Measurements from ENCODE around the gene SORCS2.

The SORCS2 gene

GRCh38 chr4:7746351-7747061 lies 554.2 kb downstream of the SORCS2 start:
- in situ Hi-C loops (cut with MboI; ENCODE audit: low sequenced_read_pairs) = no loop called here

- in situ Hi-C loops (cut with MboI; ENCODE audit: low sequenced_read_pairs) = no loop called here
Observed at GRCh38 chr4:7747062-7747385, 554.7 kb downstream of the SORCS2 start.

GRCh38 chr4:7747566-7747965 lies 555.2 kb downstream of the SORCS2 start:
- in situ Hi-C loops (cut with MboI; ENCODE audit: low sequenced_read_pairs) = no loop called here

DNA sequence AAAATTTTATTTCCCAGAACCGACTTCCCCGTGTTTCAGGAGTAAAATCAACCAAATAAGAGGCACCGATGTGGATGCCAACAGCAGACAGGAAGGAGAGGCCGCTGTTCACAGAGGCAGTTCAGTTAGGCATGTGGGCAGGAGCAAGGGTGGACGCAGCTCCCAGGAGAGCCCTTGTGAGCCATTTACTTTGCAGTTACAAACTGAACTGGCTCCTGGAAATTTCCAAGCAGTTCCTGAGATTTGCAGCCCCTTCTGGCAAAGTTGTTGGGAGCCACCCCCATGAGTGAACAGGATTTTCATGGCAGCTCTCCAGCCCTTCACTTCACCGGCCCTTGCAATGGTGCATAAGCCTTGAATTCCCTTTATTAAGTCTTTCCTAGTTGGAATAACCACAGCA lies 558.2 kb downstream of the SORCS2 start:
- in situ Hi-C loops (cut with MboI; ENCODE audit: low sequenced_read_pairs) = no loop called here

- in situ Hi-C loops (cut with MboI; ENCODE audit: low sequenced_read_pairs) = no loop called here
Observed at GRCh38 chr4:7750972-7751371, 558.6 kb downstream of the SORCS2 start.

DNA sequence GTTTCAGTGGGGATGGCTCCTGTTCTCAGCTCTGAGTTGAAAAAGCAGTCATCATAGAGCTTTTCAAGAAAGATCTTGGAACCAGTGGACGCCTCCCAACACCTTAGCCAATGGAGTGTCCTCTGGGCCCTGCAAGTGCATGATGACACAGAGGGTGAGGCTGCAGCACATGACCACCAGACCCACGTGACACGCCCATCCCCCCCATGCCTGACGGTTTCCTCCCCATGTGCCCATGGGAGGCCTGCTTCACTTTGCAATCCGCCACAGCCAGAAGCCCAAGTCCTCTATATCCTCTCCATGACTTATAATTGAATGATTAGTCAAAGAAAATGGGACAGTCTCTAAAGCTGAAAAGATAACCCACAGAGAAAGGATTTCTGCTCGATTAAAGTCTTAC lies 560.3 kb downstream of the SORCS2 start:
- in situ Hi-C loops (cut with MboI; ENCODE audit: low sequenced_read_pairs) = no loop called here

- in situ Hi-C loops (cut with MboI; ENCODE audit: low sequenced_read_pairs) = no loop called here
Observed at GRCh38 chr4:7753271-7753670, 560.9 kb downstream of the SORCS2 start.

DNA sequence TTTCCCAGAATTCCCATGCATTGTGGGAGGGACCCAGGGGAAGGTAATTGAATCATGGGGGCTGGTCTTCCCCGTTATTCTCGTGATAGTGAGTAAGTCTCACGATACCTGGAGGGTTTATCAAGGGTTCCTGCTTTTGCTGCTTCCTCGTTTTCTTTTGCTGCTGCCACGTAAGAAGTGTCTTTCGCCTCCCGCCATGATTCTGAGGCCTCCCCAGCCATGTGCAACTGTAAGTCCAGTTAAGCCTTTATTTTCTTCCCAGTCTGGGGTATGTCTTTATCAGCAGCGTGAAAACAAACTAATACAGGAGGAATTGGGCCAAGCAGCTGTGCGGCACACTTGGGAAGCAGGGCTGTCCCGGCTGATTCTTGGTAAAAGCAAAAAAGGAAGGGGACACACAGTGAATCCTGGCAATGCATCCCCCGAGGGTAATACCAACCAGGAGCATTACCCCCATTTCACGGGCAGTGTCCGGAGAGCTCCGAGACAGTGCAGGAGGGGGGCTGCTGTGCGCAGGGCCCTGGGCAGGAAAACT lies 561.7 kb downstream of the SORCS2 start:
- in situ Hi-C loops (cut with MboI; ENCODE audit: low sequenced_read_pairs) = no loop called here

GRCh38 chr4:7754565-7755262 lies 562.4 kb downstream of the SORCS2 start:
- in situ Hi-C loops (cut with MboI; ENCODE audit: low sequenced_read_pairs) = no loop called here

DNA sequence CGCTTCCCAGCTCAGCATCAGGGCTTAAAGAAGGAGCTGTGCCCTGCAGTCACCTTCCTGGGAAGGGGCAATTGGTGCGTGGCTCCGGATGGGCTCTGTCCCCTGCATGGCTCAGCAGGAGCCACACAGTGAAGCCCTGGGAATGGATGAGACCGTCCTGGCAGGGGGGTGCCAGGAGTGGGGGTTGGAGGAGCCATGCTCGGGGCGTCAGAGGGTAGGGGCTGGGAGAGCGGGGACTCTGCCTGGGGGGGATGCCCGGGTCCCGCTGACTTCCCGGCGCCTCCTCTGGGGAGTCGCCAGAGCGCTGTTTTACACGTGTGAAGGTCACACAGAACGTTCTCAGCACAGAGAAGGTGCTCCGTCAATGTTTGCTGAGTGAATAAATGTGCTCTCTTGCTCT lies 563.2 kb downstream of the SORCS2 start:
- in situ Hi-C loops (cut with MboI; ENCODE audit: low sequenced_read_pairs) = no loop called here

DNA sequence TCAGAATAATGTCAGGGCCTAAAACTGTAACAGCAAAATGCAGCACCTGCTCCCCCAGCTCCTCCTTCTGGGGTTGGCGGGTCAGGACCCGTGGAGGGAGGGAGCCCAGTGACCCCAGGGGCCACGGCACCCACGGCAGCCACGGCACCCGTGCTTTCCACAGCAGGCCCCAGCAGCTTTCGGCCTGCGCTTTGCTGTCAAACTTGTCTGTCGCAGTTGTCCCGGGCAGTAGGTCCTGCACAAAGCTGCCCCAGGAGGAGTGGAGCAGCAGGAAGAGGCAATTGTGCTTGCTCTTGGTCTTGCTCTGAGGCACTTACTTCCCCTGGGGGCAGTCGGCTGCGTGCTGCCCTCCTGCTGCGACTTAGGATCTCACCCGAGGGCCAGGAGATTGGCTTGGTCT lies 563.7 kb downstream of the SORCS2 start:
- in situ Hi-C loops (cut with MboI; ENCODE audit: low sequenced_read_pairs) = no loop called here

DNA sequence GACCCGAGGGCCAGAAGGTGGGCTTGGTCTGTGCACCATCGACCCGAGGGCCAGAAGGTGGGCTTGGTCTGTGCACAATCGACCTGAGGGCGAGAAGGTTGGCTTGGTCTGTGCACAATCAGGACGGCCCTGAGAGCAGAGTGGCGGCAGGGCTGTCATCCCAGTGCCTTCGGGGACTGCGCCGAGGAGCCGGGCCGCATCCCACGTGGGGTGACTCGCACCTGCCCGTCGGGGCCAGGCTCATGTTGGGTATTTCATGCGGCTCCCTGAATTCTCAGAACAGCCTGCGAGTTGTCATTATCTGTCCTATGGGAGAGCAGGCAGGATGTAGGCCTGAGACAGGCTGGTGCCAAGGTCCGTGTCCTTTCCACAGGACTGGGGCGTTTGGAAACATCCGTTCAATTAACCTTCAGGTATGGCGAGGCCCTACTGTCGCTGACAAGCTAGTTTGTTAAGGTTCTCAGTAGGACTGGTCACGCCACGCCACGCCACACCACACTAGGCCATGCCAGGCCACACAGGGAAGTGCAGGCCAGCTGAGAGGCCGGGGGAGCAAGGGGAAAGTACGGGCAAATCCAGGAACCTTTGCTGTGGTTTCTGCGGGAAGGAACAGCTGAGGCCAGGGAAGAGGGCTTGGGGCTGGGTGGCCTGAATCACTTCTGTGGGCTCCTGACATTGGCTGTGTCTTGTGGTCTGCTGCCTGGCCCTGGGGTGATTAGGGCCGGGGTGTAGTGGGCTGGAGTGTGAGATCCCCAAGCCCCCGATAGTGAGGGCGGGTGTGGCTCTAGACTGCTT lies 564.4 kb downstream of the SORCS2 start:
- in situ Hi-C loops (cut with MboI; ENCODE audit: low sequenced_read_pairs) = no loop called here

DNA sequence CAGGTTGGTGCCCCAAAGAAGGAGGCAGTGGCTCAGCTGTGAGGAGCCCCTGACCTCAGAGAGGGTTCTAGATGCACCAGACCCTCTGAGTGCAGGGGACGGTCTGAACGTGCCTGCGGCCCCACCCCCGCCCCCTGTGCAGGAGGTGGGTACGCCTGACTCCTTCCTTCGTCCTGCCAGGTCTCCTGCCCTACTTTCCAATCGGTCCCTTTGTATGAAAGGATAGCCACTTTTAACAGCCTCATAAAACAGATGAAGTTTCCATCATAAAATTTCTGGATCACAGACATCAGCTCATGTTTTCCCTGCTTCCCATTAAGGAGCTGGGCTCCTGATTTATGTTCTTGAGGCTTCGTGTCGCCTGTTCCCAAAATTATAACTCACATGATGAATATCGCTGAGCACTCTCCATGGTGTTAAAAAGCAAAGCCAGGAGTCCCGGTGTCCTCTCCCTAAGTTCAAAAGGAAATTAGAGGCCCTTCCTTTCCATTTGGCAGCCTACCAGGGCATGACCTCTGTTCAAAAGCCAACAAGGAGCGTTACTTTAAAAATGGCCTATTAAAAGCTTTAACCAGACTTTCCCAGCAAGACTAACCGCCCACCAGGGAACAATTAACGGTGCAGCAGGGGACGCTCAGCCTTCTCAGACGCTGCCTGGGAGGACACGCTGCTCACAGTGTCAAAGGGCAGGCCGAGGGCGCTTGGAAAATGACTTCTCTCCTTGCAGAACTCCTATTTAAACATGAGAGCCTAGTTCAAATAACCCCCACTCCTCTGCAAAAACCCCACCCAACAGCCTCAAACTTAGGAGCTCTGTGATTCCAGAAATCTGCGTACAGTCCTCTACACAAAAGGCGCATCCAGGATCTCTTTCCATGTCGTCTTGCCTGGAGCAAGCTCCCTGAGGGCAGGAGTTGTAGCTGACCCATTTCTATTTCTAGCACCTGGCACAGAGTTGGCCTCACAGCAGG lies 565.4 kb downstream of the SORCS2 start:
- in situ Hi-C loops (cut with MboI; ENCODE audit: low sequenced_read_pairs) = no loop called here

- in situ Hi-C loops (cut with MboI; ENCODE audit: low sequenced_read_pairs) = no loop called here
Observed at GRCh38 chr4:7758476-7758875, 566.1 kb downstream of the SORCS2 start.

DNA sequence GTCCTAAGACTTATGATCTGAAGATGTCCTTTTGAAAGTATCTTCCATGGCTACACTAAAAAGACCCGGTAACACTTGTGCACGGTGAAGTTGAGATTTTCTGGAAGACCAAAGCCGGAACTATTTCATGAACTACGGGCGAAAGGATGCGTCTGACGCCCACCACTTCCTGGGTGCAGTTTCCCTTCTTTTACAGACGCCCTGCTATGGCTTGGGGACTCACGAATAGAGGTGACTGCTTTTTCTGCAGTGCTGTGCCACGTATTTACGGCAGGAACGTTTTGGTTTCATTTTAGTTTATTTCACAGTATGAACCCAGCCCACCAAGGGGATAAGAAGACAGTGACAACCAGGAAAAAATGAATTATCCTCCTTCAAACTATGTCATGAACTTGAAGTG lies 566.9 kb downstream of the SORCS2 start:
- in situ Hi-C loops (cut with MboI; ENCODE audit: low sequenced_read_pairs) = no loop called here

GRCh38 chr4:7759635-7760034 lies 567.3 kb downstream of the SORCS2 start:
- in situ Hi-C loops (cut with MboI; ENCODE audit: low sequenced_read_pairs) = no loop called here

GRCh38 chr4:7760228-7760627 lies 567.9 kb downstream of the SORCS2 start:
- in situ Hi-C loops (cut with MboI; ENCODE audit: low sequenced_read_pairs) = no loop called here

GRCh38 chr4:7760706-7761105 lies 568.4 kb downstream of the SORCS2 start:
- in situ Hi-C loops (cut with MboI; ENCODE audit: low sequenced_read_pairs) = no loop called here

GRCh38 chr4:7761312-7761711 lies 569.0 kb downstream of the SORCS2 start:
- in situ Hi-C loops (cut with MboI; ENCODE audit: low sequenced_read_pairs) = no loop called here

GRCh38 chr4:7761720-7762119 lies 569.4 kb downstream of the SORCS2 start:
- in situ Hi-C loops (cut with MboI; ENCODE audit: low sequenced_read_pairs) = no loop called here
